ENCODE results near the gene NSG1.
"Not testable (repeated sequence)": the region's sequence is repeated elsewhere in the genome, so short reads cannot be mapped to it uniquely, and the experiment has no call there.

NSG1 gene

DNA sequence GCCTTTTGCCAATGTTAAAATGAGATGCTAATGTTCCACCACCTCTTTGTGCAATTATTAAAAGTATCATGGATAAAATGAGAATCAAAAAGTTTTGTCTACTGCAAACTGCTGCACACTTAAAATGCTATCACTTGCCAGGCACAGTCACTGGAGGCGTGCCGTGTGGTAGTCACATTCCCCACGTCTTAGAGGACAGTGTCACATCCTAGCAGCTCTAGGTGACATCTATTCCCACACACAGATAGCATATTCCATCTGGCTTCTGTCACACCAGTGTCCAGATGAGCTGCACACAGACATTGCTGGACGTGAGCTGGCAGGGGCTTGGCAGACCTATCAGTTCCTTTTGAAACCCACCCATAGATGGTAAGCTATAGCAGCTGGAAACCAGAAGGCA, 47.0 kb downstream of the NSG1 start:
- DNase-seq (ENCODE audit: low read depth in 3 of 3), result no peak

DNA sequence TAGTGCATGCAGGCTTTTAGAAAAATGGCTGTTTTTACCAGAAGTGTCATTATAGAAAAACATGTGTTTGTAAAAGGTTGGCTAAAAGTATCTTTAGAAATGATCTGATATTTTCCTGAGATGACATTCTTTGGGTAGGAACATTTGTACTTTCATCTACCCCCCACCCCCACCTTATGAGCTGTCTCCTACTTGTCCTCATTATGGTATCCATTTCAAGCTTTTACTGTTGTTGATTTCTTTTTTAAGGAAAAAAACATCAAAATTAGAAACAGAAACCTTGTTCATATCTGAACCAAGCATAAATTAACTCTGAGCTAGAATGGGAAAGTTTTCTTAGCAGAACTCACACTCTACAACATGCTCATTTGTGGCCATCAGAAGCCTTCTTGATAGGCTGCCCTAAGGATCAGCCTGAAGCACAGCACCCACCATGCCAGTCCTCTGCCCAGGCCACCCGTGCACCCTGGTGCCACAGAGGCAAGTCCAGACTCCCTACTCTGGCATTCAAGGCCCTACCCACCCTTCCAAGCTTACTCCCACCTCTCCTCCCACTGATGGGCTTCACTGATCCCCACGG, 49.4 kb downstream of the NSG1 start:
- no peak for DNase-seq (ENCODE audit: low read depth in 3 of 3)

DNA sequence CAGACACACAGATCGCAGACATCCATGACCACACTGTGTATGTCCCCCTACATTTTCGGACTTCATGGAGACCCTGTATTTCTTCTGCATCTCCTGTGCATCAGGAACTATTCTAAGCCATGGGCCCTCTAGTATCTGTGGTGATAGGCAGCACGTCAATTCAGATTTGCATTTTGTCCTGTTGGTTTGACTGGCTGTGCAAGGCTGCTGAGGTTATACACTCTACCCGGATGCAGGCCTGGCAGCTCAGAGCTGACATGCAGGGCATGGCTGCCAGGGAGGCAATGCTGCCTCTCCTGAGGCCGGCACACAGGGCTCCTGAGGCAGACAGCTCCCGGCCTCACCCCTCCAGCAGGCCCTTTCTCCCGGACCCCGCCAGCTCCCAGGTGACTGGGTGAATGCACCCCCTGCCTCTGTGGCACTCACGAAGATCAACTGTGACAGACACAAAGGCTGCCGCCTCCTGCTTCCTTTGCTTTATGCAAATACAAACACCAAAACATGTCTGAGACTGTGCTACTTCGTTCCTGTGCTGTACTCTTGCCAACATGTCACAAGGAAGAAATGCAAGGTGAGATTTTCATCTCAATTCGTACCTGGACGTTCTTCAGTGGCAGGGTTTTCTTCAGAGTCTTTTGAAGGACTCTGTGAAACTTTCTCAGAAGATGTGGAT, 51.0 kb downstream of the NSG1 start:
- DNase-seq (ENCODE audit: low read depth in 3 of 3), result no peak

DNA sequence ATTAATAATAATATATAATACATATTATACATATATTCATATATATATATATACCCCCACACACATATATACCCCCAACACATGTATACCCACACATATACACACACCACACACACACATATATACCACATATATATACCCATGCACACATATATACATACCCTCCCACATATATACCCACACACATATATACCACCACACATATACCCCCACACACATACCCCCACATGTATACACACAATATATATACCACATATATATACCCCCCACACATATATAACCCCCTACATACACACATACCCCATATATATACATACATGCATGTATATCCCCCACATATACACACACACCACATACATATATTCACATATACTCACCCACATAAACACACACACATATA, 52.0 kb downstream of the NSG1 start:
- no peak for DNase-seq (ENCODE audit: low read depth in 3 of 3)

DNA sequence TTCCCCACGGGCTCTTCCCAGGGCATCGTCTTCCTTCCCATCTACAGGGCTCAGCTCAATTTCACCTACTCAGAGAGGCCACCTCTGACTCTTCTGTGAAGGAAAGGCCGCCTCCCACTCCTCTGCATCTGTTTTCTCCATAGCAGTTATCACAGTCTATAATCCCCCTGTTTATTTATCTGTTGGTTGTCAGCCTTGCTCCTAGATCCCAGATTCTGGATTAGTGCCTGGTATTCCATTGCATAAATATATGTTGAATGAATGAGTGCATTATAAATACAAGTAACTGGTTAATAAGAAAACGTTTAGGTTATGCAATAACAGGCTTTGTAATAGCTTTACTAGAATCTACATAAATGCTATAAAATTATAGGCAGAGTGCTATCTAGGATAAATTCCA, 52.9 kb downstream of the NSG1 start:
- DNase-seq (ENCODE audit: low read depth in 3 of 3), result no peak

DNA sequence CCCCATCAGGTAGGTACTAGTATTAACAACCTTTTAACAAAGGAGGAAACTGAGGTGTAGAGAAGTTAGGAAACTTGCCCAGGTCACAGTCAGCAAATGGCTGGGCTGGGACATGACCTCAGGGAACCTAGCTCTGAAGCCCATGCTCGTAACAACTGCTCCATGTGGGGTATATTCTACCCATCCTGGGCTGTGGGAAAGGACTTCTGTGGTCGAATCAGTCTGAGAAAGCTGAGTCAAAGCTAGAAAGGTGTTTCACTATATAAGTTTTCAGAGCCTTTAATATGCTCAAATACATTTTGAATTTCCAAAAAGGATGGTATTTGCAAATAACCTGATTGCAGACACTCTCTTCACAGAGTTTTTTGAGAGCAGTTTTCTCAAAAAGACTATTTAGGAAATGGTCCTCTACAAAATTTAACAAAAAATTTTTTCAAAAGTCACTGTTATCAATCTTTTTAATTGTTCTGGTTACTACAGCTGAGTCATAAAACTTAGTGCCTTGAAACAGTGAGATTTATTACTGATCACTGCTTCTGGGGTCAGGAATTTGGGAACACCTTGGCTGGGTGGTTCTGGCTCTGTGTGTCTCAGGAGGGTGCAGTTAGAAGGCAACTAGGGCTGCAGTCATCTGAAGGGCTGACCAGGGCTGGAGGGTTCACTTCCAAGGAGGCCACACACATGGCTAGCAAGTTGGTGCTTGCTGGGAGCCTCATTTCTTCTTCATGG, 53.6 kb downstream of the NSG1 start:
- DNase-seq (ENCODE audit: low read depth in 3 of 3), result no peak

DNA sequence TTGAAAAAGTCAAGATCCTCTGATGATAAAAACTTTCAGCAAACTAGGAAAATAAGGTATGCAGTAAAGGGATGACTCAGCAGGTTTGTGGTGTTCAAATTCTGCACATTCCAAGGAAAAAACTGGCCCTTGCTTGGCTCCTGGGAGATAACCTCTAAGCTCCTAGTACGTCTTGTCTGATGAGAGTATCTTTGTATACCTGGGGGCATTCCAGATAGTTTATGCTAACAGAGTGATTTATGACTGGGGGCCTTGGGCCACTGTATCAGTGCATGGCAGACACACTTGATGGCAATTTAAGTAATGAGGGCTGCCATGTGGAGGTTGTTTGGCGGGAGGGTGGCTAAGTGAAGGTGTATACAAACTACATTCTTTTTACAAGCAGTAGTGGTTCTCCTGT, 56.9 kb downstream of the NSG1 start:
- no peak for DNase-seq (ENCODE audit: low read depth in 3 of 3)

DNA sequence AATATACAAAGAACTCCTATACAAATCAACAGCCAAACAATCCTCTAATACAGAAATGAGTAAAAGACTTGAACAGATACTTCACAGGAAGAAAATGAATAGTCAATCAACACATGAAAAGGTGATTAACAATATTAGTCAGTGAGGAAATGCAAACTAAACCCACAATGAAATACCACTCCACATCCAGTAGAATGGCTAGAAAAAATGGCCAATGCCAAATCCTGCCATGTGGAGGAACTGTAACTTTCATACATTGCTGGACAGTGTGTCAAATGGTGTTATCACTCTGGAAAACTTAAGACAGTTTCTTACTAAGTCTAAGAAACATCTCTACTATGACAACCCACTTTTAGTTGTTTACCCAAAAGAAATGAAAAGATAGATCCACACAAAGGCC, 59.5 kb downstream of the NSG1 start:
- no peak for DNase-seq (ENCODE audit: low read depth in 3 of 3)

DNA sequence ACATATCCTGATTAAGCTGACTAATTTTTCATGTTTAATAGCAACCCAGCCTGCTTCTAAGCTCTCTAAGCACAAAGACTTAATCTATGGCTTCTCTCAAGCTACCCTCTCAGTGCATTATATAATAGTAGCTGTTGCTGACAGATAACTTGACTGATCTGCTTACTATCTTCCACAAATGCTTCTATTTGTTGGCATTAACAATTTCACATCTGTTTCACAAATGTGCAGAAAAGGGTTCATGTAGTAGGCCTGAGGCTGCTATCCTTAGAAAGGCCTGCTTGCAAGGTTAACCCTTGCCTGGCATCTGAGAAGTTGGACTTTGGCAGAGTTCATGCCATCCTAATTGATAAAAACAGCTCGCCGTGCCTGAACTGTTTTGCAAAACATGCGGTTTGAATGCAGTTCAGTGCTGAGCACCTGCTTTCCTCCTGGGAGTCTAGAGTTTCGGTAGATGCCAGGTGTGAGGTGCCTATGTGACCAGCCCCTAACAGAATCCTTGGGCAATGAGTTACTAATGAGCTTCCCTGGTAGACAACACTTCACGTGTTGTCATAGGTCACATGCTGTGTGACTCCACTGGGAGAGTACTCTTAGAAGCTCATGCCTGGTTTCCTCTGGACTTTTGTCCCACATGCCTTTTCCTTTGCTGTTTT, 68.4 kb downstream of the NSG1 start:
- DNase-seq (ENCODE audit: low read depth in 3 of 3), result no peak

DNA sequence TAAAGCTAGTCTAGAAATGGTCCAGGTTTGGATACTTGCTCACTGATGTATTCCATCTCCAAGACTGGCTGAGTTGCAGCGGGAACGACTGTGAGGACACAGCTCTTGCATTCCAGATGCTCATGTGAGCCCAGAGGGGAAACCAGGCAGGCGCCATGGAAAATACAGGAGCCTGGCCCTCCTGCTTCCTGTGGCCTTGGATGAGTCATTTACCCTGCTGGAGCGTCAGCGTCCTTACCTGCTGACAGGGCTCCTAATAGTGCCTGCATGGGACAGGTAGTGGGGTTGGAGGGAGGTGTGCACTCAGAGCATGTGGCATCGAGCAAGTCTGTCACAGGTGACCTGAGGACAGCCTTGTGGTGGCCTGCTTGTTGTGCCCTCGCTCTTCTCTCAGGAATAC, 69.4 kb downstream of the NSG1 start:
- DNase-seq (ENCODE audit: low read depth in 3 of 3), result no peak

DNA sequence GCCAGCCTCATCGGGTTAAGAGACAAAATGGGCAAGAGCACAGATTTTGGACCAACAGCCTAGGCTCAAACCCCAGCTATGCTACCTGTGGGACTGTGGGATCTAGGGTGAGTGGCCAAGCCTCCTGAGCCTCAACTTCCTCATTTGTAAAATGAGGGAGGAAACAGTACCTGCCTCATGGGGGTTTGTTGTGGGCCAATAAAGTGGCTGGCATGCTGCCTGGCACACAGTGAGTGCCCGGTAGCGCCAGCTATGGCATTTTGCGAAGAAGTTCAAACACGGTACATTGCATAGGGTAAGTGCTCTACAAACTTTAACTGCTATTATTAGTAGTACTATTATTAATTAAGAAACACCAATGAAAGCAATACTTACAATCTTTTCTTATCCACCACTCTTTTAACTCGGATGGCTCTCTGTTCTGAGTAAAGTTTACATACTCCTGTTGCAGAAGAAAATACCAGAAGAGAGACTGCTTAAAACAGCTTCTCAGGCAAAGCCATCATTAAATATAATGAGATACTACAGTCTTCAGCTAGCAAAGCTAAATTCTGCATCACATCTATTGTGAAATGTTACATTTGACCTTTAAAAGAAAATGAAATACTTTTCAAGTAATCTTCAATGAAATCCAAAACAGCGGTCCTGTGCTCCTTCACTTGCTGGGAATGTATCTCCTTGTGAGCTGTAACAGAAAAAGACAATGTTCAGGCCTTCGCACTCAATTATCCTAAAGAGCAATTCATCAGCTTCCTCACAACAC, 70.1 kb downstream of the NSG1 start:
- DNase-seq (ENCODE audit: low read depth in 3 of 3), result no peak

DNA sequence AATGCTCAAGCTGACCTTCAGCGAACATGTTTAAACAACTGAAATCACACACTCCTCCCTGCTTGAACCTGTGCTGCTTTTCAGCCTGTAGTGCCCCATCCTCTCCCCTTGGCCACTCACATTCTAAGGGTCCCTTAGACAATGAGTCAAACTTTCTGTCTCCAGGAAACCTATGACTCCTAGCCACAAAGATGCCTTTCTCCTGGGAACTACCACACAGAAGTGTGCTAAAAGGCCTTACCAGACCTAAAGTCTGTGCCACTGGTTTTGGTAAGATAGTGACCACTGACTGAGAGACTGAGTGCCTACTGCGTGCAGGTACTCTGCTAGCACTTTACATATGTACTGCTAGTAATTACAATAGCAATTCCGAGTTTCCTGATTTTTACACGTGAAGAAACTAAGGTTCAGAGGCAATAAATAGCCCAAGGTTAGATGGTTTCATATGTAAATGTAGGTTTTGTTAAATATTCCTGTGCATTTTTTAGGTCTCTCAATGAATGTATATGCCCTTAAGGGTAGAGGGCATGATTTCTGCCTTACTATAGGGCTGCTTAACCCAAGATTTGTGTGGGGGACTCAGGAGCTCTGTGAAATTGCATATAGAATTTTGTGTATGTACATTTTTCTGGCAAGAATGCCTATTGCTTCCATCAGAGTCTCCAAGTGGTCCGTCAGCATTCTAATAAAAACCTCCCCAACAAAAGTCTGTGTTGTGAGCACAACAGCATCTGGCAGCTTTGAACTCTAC, 71.1 kb downstream of the NSG1 start:
- DNase-seq (ENCODE audit: low read depth in 3 of 3), result no peak

DNA sequence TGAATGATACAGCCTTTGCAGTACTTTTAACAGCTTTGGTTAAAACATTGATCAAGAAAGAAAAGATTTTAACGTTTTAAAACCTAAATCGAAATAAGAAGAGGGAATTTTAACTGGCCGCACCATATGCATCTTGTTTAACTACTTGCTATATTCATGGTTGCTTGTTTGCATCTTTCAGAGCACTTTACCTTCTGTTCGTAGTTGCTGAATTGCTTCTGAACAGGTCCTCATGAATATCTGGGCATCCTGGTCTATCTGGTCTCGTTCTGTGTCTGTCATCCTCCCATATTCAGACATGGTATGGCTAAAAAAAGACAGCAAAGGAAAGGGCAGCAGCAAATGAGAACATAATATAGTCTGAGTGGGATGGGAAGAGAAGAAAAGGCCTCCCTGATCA, 72.3 kb downstream of the NSG1 start:
- DNase-seq (ENCODE audit: low read depth in 3 of 3), result no peak

DNA sequence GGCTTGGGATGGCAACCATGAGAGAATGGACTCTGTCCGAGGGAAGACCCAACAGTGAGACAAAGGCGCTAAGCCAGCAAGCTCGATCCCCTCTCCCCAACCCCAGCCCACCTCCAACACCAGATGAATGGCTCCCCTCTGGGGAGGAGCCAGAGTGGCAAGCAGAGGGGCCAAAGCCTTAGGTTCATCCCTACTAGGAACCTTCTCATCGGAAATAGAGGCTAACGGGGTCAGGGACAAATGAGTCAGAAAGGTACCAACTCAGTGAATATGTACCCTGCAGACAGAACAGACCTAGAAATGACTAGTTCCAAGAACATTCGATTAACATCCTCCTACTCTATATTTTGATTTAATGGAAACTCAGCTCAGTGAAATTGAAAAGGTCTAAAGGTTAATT, 73.9 kb downstream of the NSG1 start:
- DNase-seq (ENCODE audit: low read depth in 3 of 3), result peak in 2 of 3 experiments; percentile 3 to 4

DNA sequence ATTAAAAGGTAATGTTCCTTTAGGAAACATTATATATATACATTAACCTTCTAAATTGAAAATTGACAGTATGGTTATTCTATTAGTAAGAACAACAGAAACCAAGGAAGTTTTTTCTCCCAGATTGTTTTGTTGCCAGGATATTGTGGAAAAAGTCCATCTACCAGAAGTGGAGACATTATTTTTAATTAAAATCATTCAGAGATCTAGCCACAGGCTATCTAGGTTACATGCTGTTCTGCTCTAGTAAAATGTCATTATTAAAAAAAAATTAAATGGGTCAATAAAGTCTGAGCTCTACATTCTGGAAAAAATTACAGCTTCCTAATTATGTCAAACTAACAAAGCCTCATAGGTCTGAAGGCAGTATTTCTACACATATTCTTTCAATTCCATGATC, 74.3 kb downstream of the NSG1 start:
- no peak for DNase-seq (ENCODE audit: low read depth in 3 of 3)

DNA sequence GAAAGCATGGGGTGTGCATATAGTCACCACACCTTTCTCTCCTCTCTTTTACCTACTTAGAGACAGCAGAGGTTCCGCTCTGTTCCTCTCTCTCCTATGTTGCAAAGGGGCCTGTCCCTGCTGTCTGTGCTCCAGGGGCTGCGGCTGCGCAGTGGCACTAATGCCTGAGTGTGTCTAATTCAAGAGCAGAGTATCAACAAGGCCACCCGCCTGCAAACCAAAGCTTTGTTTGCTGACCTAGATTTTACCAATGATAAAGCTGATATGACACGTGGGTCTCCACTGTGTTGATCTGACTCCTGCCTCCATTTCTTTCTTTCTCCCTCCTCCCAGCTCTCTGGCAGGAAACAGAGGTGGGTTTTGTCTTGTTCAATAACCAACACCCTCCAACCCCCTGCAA, 74.9 kb downstream of the NSG1 start:
- peak in 2 of 3 experiments; percentile 8 to 27 for DNase-seq (ENCODE audit: low read depth in 3 of 3)

DNA sequence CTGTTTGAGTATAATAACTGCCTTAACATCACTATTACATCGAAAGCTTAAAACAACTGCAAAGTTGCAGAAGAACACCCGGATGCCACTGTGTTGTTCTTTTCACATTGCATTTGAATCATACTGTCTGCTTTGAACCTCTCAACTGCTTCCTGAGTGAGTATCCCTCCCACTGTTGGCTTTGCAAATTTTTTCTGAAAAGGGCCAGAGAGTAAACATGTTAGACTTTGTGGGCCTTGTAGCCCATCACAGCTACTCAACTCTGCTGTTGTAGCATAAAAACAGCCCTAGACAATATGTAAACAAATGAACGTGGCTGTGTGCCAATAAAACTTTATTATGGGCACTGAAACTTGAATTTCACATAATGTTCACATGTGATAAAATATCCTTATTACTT, 76.1 kb downstream of the NSG1 start:
- DNase-seq (ENCODE audit: low read depth in 3 of 3), result no peak

DNA sequence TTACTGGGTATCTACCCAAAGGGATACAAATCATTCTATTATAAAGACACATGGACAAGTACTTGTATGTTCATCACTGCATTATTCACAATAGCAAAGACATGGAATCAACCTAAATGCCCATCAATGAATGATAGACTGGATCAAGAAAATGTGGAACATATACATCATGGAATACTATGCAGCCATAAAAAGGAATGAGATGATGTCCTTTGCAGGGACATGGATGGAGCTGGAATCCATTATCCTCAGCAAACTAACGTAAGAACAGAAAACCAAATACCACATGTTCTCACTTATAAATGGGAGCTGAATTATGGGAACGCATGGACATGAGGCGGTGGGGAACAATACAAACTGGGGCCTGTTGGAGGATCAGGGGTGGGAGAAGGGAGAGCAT, 78.3 kb downstream of the NSG1 start:
- not testable (repeated sequence) for DNase-seq (ENCODE audit: low read depth in 3 of 3)

All from stimulated activated CD4-positive, alpha-beta T cell treated with anti-CD3 and anti-CD28 coated beads, TNF-alpha, amount 100 ng/mL, for 24 hours (primary cell).